Measurements from ENCODE around the gene GJA8. TPM values are rescaled to one million over a fixed set of nuclear protein-coding genes. Genes with fewer than 3 reads are reported as not detected.

Gene GJA8
- total RNA-seq, 1 experiment from 2014 or later = not detected

DNA sequence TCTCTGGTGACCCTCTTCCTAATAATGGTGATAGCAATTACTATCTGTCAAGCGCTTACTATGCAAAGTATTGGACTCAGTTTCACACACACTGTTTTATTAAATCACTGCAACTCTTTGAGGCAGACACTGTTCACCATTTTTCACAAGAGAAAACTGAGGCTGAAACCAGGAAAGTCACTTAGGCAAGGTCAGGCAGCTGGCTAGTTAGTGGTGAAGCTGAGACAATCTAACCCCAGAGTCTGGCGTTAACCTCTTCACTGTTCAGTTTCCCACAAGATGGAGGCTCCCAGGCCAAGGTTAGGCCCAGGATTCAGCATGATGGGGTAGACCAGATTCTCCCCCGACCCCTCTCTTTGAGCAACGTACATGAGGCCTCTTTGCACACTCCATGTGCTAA lies 4.8 kb upstream of the GJA8 start:
- intact Hi-C loops (cut with micrococcal nuclease; ENCODE audit: unreplicated experiment) = no loop called here
- Mint-ChIP-seq H3K27ac (ENCODE audit: unreplicated experiment) (no peak overlapping the region), H3K9me3 (ENCODE audit: low read depth, unreplicated experiment) (no peaks in the 10 kb centered on the region), H3K4me3 (ENCODE audit: low read depth, unreplicated experiment) (no peak overlapping the region), H3K36me3 (ENCODE audit: insufficient read depth, unreplicated experiment) (no peaks in the 10 kb centered on the region), H3K4me1 (ENCODE audit: low read depth, unreplicated experiment) (peaks cover 20% of the 10 kb centered on the region), H3K27me3 (ENCODE audit: unreplicated experiment) (peaks cover 29% of the 10 kb centered on the region)
- BruUV-seq (replicated peaks) = no TSS peak
- no peak for DNase-seq
- TF ChIP-seq, protein P1, sequence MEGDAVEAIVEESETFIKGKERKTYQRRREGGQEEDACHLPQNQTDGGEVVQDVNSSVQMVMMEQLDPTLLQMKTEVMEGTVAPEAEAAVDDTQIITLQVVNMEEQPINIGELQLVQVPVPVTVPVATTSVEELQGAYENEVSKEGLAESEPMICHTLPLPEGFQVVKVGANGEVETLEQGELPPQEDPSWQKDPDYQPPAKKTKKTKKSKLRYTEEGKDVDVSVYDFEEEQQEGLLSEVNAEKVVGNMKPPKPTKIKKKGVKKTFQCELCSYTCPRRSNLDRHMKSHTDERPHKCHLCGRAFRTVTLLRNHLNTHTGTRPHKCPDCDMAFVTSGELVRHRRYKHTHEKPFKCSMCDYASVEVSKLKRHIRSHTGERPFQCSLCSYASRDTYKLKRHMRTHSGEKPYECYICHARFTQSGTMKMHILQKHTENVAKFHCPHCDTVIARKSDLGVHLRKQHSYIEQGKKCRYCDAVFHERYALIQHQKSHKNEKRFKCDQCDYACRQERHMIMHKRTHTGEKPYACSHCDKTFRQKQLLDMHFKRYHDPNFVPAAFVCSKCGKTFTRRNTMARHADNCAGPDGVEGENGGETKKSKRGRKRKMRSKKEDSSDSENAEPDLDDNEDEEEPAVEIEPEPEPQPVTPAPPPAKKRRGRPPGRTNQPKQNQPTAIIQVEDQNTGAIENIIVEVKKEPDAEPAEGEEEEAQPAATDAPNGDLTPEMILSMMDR (IDR thresholded peaks at IDR 0.05; ENCODE audit: unreplicated experiment) = no peak
- CTCF ChIA-PET = no interaction called here

DNA sequence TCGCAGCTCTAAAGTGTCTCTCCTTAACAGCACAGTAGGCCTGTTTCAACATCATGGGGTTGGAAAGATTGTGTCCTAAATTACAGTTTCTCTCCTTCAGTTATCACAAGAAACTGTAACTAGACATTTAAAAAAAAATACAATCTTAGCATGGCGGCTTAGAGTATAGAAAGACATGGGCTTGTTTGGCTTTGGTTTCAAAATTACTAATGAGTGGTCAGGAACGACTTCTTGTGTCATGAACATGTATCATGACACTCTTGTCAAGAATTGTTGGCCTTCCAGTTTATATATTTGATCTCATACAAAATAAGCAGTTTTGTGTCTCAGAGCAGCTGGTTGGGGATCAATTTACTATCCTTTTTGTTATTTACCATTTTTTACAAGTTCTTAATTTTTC lies 2.1 kb downstream of the GJA8 start:
- CTCF ChIA-PET = no interaction called here
- no TSS peak for BruUV-seq (replicated peaks)
- H3K9me3 Mint-ChIP-seq (ENCODE audit: low read depth, unreplicated experiment) = no peaks in the 10 kb centered on the region
- H3K4me1 Mint-ChIP-seq (ENCODE audit: low read depth, unreplicated experiment) = peaks cover 3% of the 10 kb centered on the region
- no peak overlapping the region for H3K4me3 Mint-ChIP-seq (ENCODE audit: low read depth, unreplicated experiment)
- H3K27ac Mint-ChIP-seq (ENCODE audit: unreplicated experiment) = no peak overlapping the region
- DNase-seq = no peak
- TF ChIP-seq, protein P1 (IDR thresholded peaks at IDR 0.05; ENCODE audit: unreplicated experiment) = no peak
- intact Hi-C loops (cut with micrococcal nuclease; ENCODE audit: unreplicated experiment) = no loop called here
- H3K27me3 Mint-ChIP-seq (ENCODE audit: unreplicated experiment) = peaks cover 42% of the 10 kb centered on the region
- H3K36me3 Mint-ChIP-seq (ENCODE audit: insufficient read depth, unreplicated experiment) = no peaks in the 10 kb centered on the region

DNA sequence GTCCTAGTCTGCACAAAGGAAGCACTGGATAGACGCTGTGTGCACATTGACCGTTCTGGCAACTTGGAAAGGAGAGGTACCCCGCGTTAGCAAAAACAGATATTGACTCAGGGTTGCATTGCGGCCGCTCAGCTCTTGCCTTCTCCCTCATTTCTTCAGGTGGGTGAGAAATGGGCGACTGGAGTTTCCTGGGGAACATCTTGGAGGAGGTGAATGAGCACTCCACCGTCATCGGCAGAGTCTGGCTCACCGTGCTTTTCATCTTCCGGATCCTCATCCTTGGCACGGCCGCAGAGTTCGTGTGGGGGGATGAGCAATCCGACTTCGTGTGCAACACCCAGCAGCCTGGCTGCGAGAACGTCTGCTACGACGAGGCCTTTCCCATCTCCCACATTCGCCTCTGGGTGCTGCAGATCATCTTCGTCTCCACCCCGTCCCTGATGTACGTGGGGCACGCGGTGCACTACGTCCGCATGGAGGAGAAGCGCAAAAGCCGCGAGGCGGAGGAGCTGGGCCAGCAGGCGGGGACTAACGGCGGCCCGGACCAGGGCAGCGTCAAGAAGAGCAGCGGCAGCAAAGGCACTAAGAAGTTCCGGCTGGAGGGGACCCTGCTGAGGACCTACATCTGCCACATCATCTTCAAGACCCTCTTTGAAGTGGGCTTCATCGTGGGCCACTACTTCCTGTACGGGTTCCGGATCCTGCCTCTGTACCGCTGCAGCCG lies 5.4 kb downstream of the GJA8 start:
- H3K36me3 Mint-ChIP-seq (ENCODE audit: insufficient read depth, unreplicated experiment) = no peaks in the 10 kb centered on the region
- H3K4me3 Mint-ChIP-seq (ENCODE audit: low read depth, unreplicated experiment) = no peak overlapping the region
- TF ChIP-seq, protein P1 (IDR thresholded peaks at IDR 0.05; ENCODE audit: unreplicated experiment) = no peak
- CTCF ChIA-PET = no interaction called here
- H3K27ac Mint-ChIP-seq (ENCODE audit: unreplicated experiment) = no peak overlapping the region
- no peak for DNase-seq
- H3K4me1 Mint-ChIP-seq (ENCODE audit: low read depth, unreplicated experiment) = no peaks in the 10 kb centered on the region
- intact Hi-C loops (cut with micrococcal nuclease; ENCODE audit: unreplicated experiment) = no loop called here
- peaks cover 45% of the 10 kb centered on the region for H3K27me3 Mint-ChIP-seq (ENCODE audit: unreplicated experiment)
- no TSS peak for BruUV-seq (replicated peaks)
- H3K9me3 Mint-ChIP-seq (ENCODE audit: low read depth, unreplicated experiment) = no peaks in the 10 kb centered on the region

DNA sequence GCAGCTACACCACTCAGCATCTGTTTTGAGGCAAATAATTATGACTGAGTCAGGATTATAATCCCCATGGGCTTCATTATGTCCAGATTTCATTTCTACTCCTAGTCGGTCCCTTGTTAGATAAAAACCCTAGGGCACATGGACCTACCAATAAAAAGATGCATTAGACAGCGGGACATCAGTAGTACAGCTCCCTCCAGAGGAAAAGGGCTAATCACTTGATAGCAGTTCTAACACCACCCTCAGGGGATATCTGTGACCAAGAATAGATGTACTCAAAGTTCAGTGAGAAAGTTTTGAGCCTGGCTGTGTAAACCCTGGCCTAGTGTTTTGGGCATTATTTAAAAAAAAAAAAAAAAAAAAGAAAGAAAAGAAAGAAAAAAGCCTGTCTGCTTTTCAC lies 10.0 kb downstream of the GJA8 start:
- no TSS peak for BruUV-seq (replicated peaks)
- peaks cover 54% of the 10 kb centered on the region for H3K27me3 Mint-ChIP-seq (ENCODE audit: unreplicated experiment)
- CTCF ChIA-PET = no interaction called here
- TF ChIP-seq, protein P1 (IDR thresholded peaks at IDR 0.05; ENCODE audit: unreplicated experiment) = no peak
- intact Hi-C loops (cut with micrococcal nuclease; ENCODE audit: unreplicated experiment) = loop anchor here (5.0 kb wide), 1 partner anchor 250 kb away; no protein-coding TSS in a partner anchor
- no peaks in the 10 kb centered on the region for H3K9me3 Mint-ChIP-seq (ENCODE audit: low read depth, unreplicated experiment)
- no peak overlapping the region for H3K4me3 Mint-ChIP-seq (ENCODE audit: low read depth, unreplicated experiment)
- no peaks in the 10 kb centered on the region for H3K36me3 Mint-ChIP-seq (ENCODE audit: insufficient read depth, unreplicated experiment)
- no peaks in the 10 kb centered on the region for H3K4me1 Mint-ChIP-seq (ENCODE audit: low read depth, unreplicated experiment)
- H3K27ac Mint-ChIP-seq (ENCODE audit: unreplicated experiment) = no peak overlapping the region
- no peak for DNase-seq
